ENCODE measurements around the gene GNAQ. TPM values are rescaled to one million over a fixed set of nuclear protein-coding genes. Genes with fewer than 3 reads are reported as not detected.

Gene GNAQ
- total RNA-seq, 2 donors from 2014 or later = 15.8 to 22.1 TPM

- peak overlapping the region in 2 of 4 donors; percentile 11 to 13 for H3K27ac ChIP-seq
- intact Hi-C loops (cut with DNase I) = no loop called here
- H3K4me1 ChIP-seq = peaks cover 28% of the 10 kb centered on the region
- no peak overlapping the region for H3K4me3 ChIP-seq
- H3K36me3 ChIP-seq (replicated peaks in 1 of 2; ENCODE audit: insufficient read depth in 1 of 2, low read depth in 2 of 2) = no peaks in the 10 kb centered on the region
- TF ChIP-seq CTCF (IDR thresholded peaks at IDR 0.05) (no peak), POLR2A (IDR thresholded peaks at IDR 0.05) (no peak)
- DNase-seq (no peak), ATAC-seq (no peak)
- H3K9me3 ChIP-seq = no peaks in the 10 kb centered on the region
- 37 to 40% methylated on average over 2 of the region's 2 CpGs for WGBS, 2 donors
- H3K27me3 ChIP-seq = no peaks in the 10 kb centered on the region
Observed at GRCh38 chr9:77999231-77999631, 32.4 kb downstream of the GNAQ start.

GRCh38 chr9:77997611-77998284 is 33.9 kb downstream of the GNAQ start:
- Histone ChIP-seq H3K4me3 (no peak overlapping the region), H3K9me3 (no peaks in the 10 kb centered on the region), H3K36me3 (replicated peaks in 1 of 2; ENCODE audit: insufficient read depth in 1 of 2, low read depth in 2 of 2) (no peaks in the 10 kb centered on the region), H3K27ac (no peak overlapping the region), H3K4me1 (peaks cover 16% of the 10 kb centered on the region), H3K27me3 (no peaks in the 10 kb centered on the region)
- ATAC-seq (no peak), DNase-seq (no peak)
- WGBS, 2 donors = 77 to 85% methylated on average over 15 to 16 of the region's 16 CpGs
- intact Hi-C loops (cut with DNase I) = no loop called here
- TF ChIP-seq POLR2A (IDR thresholded peaks at IDR 0.05) (no peak), CTCF (IDR thresholded peaks at IDR 0.05) (no peak)

- Histone ChIP-seq H3K36me3 (replicated peaks in 1 of 2; ENCODE audit: insufficient read depth in 1 of 2, low read depth in 2 of 2) (no peaks in the 10 kb centered on the region), H3K9me3 (no peaks in the 10 kb centered on the region), H3K4me1 (peaks cover 16% of the 10 kb centered on the region), H3K27me3 (no peaks in the 10 kb centered on the region), H3K27ac (no peak overlapping the region), H3K4me3 (no peak overlapping the region)
- WGBS, 2 donors = 77 to 90% methylated on average over 2 of the region's 2 CpGs
- DNase-seq (no peak), ATAC-seq (no peak)
- TF ChIP-seq CTCF (IDR thresholded peaks at IDR 0.05) (no peak), POLR2A (IDR thresholded peaks at IDR 0.05) (no peak)
- intact Hi-C loops (cut with DNase I) = no loop called here
Observed at GRCh38 chr9:77996696-77997095, 34.9 kb downstream of the GNAQ start.

DNA sequence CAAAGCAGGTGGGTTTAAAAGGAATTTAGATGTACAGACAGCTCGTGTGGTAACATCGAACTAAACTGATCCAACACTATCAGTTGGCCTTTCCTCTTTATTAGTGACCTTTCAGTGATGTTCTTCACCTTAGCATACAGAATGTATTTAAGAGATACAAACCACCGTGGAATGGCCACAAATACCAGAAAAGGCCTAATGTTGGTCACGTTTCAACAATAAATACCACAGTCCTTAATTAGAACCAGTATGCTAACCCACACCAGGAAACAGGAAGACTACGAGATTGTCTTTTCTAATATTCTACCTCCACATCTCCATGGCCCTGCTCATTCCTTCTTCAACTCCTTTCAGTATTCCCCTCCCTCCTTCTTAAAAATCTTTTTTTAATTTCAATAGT is 40.4 kb downstream of the GNAQ start:
- Histone ChIP-seq H3K27me3 (no peaks in the 10 kb centered on the region), H3K4me1 (peaks cover 30% of the 10 kb centered on the region), H3K9me3 (no peaks in the 10 kb centered on the region), H3K36me3 (replicated peaks in 1 of 2; ENCODE audit: insufficient read depth in 1 of 2, low read depth in 2 of 2) (no peaks in the 10 kb centered on the region), H3K4me3 (no peak overlapping the region), H3K27ac (no peak overlapping the region)
- ATAC-seq = no peak
- no peak for TF ChIP-seq POLR2A (IDR thresholded peaks at IDR 0.05)
- TF ChIP-seq CTCF (IDR thresholded peaks at IDR 0.05) = no peak
- WGBS, 2 donors = 65 to 85% methylated on average over 5 of the region's 5 CpGs
- no peak for DNase-seq
- intact Hi-C loops (cut with DNase I) = no loop called here

- Histone ChIP-seq H3K36me3 (replicated peaks in 1 of 2; ENCODE audit: insufficient read depth in 1 of 2, low read depth in 2 of 2) (no peaks in the 10 kb centered on the region), H3K4me1 (peaks cover 38% of the 10 kb centered on the region), H3K27ac (no peak overlapping the region), H3K9me3 (no peaks in the 10 kb centered on the region), H3K4me3 (no peak overlapping the region), H3K27me3 (no peaks in the 10 kb centered on the region)
- no peak for TF ChIP-seq POLR2A (IDR thresholded peaks at IDR 0.05)
- TF ChIP-seq CTCF (IDR thresholded peaks at IDR 0.05) = no peak
- intact Hi-C loops (cut with DNase I) = no loop called here
- ATAC-seq (no peak), DNase-seq (no peak)
Observed at GRCh38 chr9:77989909-77990308, 41.7 kb downstream of the GNAQ start.

All from body of pancreas (tissue), 4 donors.